GM15510 (cell line): ENCODE data around the gene RGS8.

Experiments
- POLR2A ChIP-seq: IDR thresholded peaks from 3 replicates; pipeline ENCODE4 v1.6.1; 2011; ENCODE audit warnings: borderline replicate concordance; ENCODE audit not compliant: insufficient read length; ENCODE audit errors: extremely low read depth

RGS8 gene

GRCh38 chr1:182684116-182684828 is at the start of gene RGS8:
RGS8 (minus strand) TSS chr1:182684587; CDS start chr1:182669649, 14,938 bp downstream.
- TF ChIP-seq POLR2A: no peak

- TF ChIP-seq POLR2A: no peak
These were observed 47.6 kb upstream of the RGS8 start for GRCh38 chr1:182731852-182732575.

- no peak for TF ChIP-seq POLR2A
These were observed 42.5 kb upstream of the RGS8 start for GRCh38 chr1:182726912-182727311.

- TF ChIP-seq POLR2A: no peak
These were observed 41.2 kb upstream of the RGS8 start for GRCh38 chr1:182725259-182726255.

- TF ChIP-seq POLR2A: no peak
These were observed 39.8 kb upstream of the RGS8 start for GRCh38 chr1:182724215-182724614.

- no peak for TF ChIP-seq POLR2A
These were observed 38.8 kb upstream of the RGS8 start for GRCh38 chr1:182723200-182723599.

- no peak for TF ChIP-seq POLR2A
These were observed 37.1 kb upstream of the RGS8 start for GRCh38 chr1:182721525-182721924.

- TF ChIP-seq POLR2A: no peak
These were observed 36.1 kb upstream of the RGS8 start for GRCh38 chr1:182720463-182720862.

- no peak for TF ChIP-seq POLR2A
These were observed 35.2 kb upstream of the RGS8 start for GRCh38 chr1:182719553-182719952.

GRCh38 chr1:182718311-182718710 is 33.9 kb upstream of the RGS8 start:
- no peak for TF ChIP-seq POLR2A

GRCh38 chr1:182716740-182717720 is 32.6 kb upstream of the RGS8 start:
- no peak for TF ChIP-seq POLR2A

- no peak for TF ChIP-seq POLR2A
These were observed 31.1 kb upstream of the RGS8 start for GRCh38 chr1:182715531-182715930.

GRCh38 chr1:182714546-182714945 is 30.2 kb upstream of the RGS8 start:
- TF ChIP-seq POLR2A: no peak

GRCh38 chr1:182713939-182714338 is 29.6 kb upstream of the RGS8 start:
- TF ChIP-seq POLR2A: no peak
